ENCODE results near the gene ADAM17. TPM values are rescaled to one million over a fixed set of nuclear protein-coding genes. Genes with fewer than 3 reads are reported as not detected.

Gene ADAM17
- total RNA-seq, 2 experiments from 2014 or later, result 50.5 to 83.3 TPM

DNA sequence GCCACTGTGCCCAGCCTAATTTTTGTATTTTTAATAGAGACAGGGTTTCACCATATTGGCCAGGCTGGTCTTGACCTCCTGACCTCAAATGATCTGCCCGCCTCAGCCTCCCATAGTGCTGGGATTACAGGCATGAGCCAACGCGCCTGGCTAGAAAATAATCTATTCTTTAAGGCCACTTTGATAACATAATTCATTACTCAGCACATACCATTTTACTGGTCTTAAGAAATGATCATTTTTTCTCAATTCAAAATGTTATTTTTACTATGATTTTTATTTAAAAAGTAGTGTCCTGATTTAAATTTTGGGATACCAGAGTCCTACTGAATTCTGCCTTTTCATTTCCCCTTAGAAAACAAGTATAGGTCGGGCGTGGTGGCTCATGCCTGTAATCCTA lies 27.0 kb upstream of the ADAM17 start:
- Histone ChIP-seq H4K20me1 (ENCODE audit: insufficient read depth, low read length) (no peaks in the 10 kb centered on the region), H3K36me3 (ENCODE audit: insufficient read depth, low read length) (peaks cover 47% of the 10 kb centered on the region), H3K79me2 (ENCODE audit: insufficient read depth, low read depth, low read length) (0 out of 2 replicates have a peak, but pooled peaks cover 7% of the 10 kb centered on the region), H3K4me2 (ENCODE audit: low read length) (no peak overlapping the region), H2AFZ (ENCODE audit: low read length) (no peak overlapping the region), H3K4me1 (ENCODE audit: insufficient read depth, low read length, poor library complexity, severe bottlenecking) (no peaks in the 10 kb centered on the region), H3K4me3 (ENCODE audit: low read depth, low read length, poor library complexity, severe bottlenecking) (no peak overlapping the region), H3K9me3 (ENCODE audit: low read length) (no peaks in the 10 kb centered on the region), H3K27ac (ENCODE audit: low read depth, low read length, poor library complexity, severe bottlenecking) (no peak overlapping the region), H3K9me2 (ENCODE audit: insufficient read depth, low read length) (no peaks in the 10 kb centered on the region)
- BruUV-seq (replicated peaks), result no TSS peak
- ChIA-PET CTCF (ENCODE audit: unreplicated experiment) (no interaction called here), POLR2A (interaction anchor here (1.1 kb wide), 1 partner anchor 16 kb away, joined by 3 read pairs; no protein-coding TSS in a partner anchor)
- TF ChIP-seq, protein P1, sequence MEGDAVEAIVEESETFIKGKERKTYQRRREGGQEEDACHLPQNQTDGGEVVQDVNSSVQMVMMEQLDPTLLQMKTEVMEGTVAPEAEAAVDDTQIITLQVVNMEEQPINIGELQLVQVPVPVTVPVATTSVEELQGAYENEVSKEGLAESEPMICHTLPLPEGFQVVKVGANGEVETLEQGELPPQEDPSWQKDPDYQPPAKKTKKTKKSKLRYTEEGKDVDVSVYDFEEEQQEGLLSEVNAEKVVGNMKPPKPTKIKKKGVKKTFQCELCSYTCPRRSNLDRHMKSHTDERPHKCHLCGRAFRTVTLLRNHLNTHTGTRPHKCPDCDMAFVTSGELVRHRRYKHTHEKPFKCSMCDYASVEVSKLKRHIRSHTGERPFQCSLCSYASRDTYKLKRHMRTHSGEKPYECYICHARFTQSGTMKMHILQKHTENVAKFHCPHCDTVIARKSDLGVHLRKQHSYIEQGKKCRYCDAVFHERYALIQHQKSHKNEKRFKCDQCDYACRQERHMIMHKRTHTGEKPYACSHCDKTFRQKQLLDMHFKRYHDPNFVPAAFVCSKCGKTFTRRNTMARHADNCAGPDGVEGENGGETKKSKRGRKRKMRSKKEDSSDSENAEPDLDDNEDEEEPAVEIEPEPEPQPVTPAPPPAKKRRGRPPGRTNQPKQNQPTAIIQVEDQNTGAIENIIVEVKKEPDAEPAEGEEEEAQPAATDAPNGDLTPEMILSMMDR (conservative IDR thresholded peaks at IDR 0.05; ENCODE audit: low read length), result no peak
- TF ChIP-seq EZH2phosphoT487 (IDR thresholded peaks at IDR 0.05; ENCODE audit: borderline replicate concordance, low read depth, low read length), result no peak
- intact Hi-C loops (cut with micrococcal nuclease; ENCODE audit: unreplicated experiment), result no loop called here
- no peak for DNase-seq (ENCODE audit: low spot score)

DNA sequence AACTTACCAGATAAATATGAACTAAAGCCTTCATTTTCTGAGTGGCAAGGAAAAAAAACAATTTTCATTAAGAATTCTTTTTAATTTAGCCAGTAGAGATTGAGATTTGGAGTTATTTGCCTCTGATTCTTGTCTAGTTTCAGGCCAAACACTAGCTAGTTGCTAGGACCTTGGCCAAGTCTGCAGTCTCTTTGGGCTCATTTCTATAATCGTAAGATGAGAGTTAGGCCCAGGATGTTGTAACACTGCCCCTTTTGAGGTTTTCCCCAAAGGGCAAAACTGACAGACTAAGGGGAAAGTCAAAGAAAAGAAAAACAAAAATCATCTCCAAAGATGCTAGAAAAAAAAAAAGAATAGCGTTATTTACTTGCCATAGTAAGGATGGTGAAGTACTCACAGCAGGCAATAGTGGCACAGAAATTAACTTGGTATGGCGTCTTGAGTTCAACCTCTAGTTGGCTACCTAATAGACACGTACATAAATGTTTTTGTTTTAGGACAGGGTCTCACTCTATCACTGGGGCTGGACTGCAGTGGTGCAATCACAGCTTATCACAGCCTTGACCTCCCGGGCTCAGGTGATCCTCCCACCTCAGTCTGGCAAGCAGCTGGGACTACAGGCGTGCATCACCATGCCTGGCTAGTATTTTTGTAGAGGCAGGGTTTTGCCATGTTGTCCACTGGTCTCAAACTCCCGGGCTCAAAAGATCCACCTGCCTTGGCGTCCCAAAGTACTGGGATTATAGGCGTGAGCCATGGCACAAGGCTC lies 23.0 kb upstream of the ADAM17 start:
- Histone ChIP-seq H3K9me3 (ENCODE audit: low read length) (no peaks in the 10 kb centered on the region), H3K36me3 (ENCODE audit: insufficient read depth, low read length) (peaks cover 12% of the 10 kb centered on the region), H3K27ac (ENCODE audit: low read depth, low read length, poor library complexity, severe bottlenecking) (no peak overlapping the region), H3K9me2 (ENCODE audit: insufficient read depth, low read length) (no peaks in the 10 kb centered on the region), H3K79me2 (ENCODE audit: insufficient read depth, low read depth, low read length) (no peaks in the 10 kb centered on the region), H2AFZ (ENCODE audit: low read length) (no peak overlapping the region), H3K4me1 (ENCODE audit: insufficient read depth, low read length, poor library complexity, severe bottlenecking) (no peaks in the 10 kb centered on the region), H4K20me1 (ENCODE audit: insufficient read depth, low read length) (no peaks in the 10 kb centered on the region), H3K4me2 (ENCODE audit: low read length) (no peak overlapping the region), H3K4me3 (ENCODE audit: low read depth, low read length, poor library complexity, severe bottlenecking) (no peak overlapping the region)
- ChIA-PET POLR2A (interaction anchor here (0.7 to 1.2 kb wide), 6 partner anchors 10 to 149 kb away, joined by 3 to 4 read pairs (median 3); no protein-coding TSS in a partner anchor), CTCF (ENCODE audit: unreplicated experiment) (no interaction called here)
- intact Hi-C loops (cut with micrococcal nuclease; ENCODE audit: unreplicated experiment), result no loop called here
- BruUV-seq (replicated peaks), result no TSS peak
- no peak for TF ChIP-seq EZH2phosphoT487 (IDR thresholded peaks at IDR 0.05; ENCODE audit: borderline replicate concordance, low read depth, low read length)
- TF ChIP-seq, protein P1 (conservative IDR thresholded peaks at IDR 0.05; ENCODE audit: low read length), result no peak
- DNase-seq (ENCODE audit: low spot score), result no peak

DNA sequence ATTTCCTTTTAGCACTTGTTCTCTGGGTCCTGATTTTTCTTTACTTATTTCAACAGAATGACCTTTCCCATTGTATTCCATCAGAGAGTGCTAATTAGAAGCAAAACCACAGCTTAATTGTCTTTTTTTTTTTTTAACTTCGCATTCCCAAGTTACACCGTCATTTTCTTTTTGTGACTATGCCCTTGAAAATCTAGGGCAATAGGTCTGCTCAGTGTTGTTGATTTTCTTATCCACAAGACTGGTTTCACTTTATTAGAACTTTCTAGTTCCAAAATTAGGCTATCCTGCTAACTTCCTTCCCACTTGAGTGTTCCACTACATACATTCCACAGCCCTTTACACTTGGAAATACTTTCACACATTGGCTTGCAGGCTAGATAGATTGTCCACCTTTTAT lies 18.7 kb upstream of the ADAM17 start:
- H3K4me2 ChIP-seq (ENCODE audit: low read length), result no peak overlapping the region
- ChIA-PET CTCF (ENCODE audit: unreplicated experiment) (no interaction called here), POLR2A (interaction anchor here (0.6 to 2.2 kb wide), 6 partner anchors 9 to 1247 kb away, joined by 3 to 5 read pairs (median 3); no protein-coding TSS in a partner anchor)
- H3K4me3 ChIP-seq (ENCODE audit: low read depth, low read length, poor library complexity, severe bottlenecking), result no peak overlapping the region
- intact Hi-C loops (cut with micrococcal nuclease; ENCODE audit: unreplicated experiment), result no loop called here
- H3K27ac ChIP-seq (ENCODE audit: low read depth, low read length, poor library complexity, severe bottlenecking), result no peak overlapping the region
- no peak overlapping the region for H2AFZ ChIP-seq (ENCODE audit: low read length)
- no peak for TF ChIP-seq EZH2phosphoT487 (IDR thresholded peaks at IDR 0.05; ENCODE audit: borderline replicate concordance, low read depth, low read length)
- TF ChIP-seq, protein P1 (conservative IDR thresholded peaks at IDR 0.05; ENCODE audit: low read length), result no peak
- no peak for DNase-seq (ENCODE audit: low spot score)
- H3K36me3 ChIP-seq (ENCODE audit: insufficient read depth, low read length), result no peaks in the 10 kb centered on the region
- no peaks in the 10 kb centered on the region for H3K79me2 ChIP-seq (ENCODE audit: insufficient read depth, low read depth, low read length)
- H3K4me1 ChIP-seq (ENCODE audit: insufficient read depth, low read length, poor library complexity, severe bottlenecking), result no peaks in the 10 kb centered on the region
- H3K9me2 ChIP-seq (ENCODE audit: insufficient read depth, low read length), result no peaks in the 10 kb centered on the region
- no TSS peak for BruUV-seq (replicated peaks)
- H4K20me1 ChIP-seq (ENCODE audit: insufficient read depth, low read length), result no peaks in the 10 kb centered on the region
- no peaks in the 10 kb centered on the region for H3K9me3 ChIP-seq (ENCODE audit: low read length)

Measured in OCI-LY7 (cell line).